Mesothelial cell of epicardium (in vitro differentiated cells): ENCODE results near the gene SIK3. TPM values are rescaled to one million over a fixed set of nuclear protein-coding genes. Genes with fewer than 3 reads are reported as not detected.

Experiments
- DNase-seq, 2 experiments: peaks; one replicate each; pipeline ENCODE4 v3.0.0; 2021; ENCODE audit warnings: low spot score in 2 of 2; ENCODE audit not compliant: unreplicated experiment in 2 of 2
- H3K27ac Mint-ChIP-seq: 2 replicates; pipeline ENCODE4 v1.8.0; 2021; ENCODE audit warnings: mixed read lengths
- H3K27me3 Mint-ChIP-seq: 2 replicates; pipeline ENCODE4 v1.8.0; 2021; ENCODE audit warnings: low read depth, mixed read lengths
- H3K36me3 Mint-ChIP-seq: 2 replicates; pipeline ENCODE4 v1.8.0; 2021; ENCODE audit warnings: mixed read lengths
- H3K4me1 Mint-ChIP-seq: 2 replicates; pipeline ENCODE4 v1.8.0; 2021; ENCODE audit warnings: mixed read lengths
- H3K4me3 Mint-ChIP-seq: 2 replicates; pipeline ENCODE4 v1.8.0; 2021; ENCODE audit warnings: mild to moderate bottlenecking, moderate library complexity, mixed read lengths
- H3K9me3 Mint-ChIP-seq: 2 replicates; pipeline ENCODE4 v1.8.0; 2021; ENCODE audit warnings: mixed read lengths
- total RNA-seq: library from RNA; stranded (reverse); gene quantifications from 3 replicates; pipeline ENCODE4 v1.2.1, GENCODE V29; 2021
- TF ChIP-seq, protein P1 (sequence below): fragments of 200-600 bp; sonication (generic); IDR thresholded peaks from one replicate; pipeline ENCODE4 v1.5.0; 2021; ENCODE audit warnings: antibody characterized with exemption; ENCODE audit not compliant: unreplicated experiment

The SIK3 gene
- total RNA-seq, 1 donor from 2014 or later, result 35.6 TPM

DNA sequence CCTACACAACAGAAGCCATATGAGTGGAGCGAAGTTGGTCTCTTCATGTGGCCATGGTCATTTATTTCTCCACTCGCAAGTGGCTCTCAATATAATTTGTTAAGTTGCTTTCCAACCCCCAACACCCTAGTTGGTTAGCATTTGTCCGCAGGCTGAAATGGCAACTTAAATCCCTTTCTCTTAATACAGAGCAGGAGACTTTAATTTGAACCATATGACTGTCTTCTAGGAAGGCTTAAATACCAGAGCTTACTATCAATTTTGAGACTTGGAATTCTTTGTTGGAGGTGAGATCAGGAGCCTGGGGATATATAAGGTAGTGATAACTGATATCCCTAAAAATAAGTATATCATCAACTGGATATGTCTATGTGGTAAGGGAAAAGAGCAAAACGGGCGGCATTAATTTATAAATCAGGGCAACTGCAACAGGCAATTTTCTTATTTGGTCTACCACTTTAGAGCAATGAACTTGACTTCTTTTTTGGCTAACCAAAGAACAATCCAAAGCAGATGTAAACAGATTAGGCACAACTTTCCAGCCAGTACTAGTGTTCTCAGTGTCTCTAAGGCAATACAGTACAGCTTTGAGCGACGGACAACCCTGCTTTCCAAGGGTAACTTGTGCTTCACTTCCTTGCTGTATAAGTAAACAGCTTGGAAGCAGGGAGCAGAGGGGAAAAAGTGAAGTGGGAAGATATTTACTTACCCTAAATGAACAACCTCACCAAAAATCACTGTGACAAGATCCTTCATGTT is 186.1 kb downstream of the SIK3 start:
- H3K4me3 Mint-ChIP-seq, result no peak overlapping the region
- TF ChIP-seq, protein P1, sequence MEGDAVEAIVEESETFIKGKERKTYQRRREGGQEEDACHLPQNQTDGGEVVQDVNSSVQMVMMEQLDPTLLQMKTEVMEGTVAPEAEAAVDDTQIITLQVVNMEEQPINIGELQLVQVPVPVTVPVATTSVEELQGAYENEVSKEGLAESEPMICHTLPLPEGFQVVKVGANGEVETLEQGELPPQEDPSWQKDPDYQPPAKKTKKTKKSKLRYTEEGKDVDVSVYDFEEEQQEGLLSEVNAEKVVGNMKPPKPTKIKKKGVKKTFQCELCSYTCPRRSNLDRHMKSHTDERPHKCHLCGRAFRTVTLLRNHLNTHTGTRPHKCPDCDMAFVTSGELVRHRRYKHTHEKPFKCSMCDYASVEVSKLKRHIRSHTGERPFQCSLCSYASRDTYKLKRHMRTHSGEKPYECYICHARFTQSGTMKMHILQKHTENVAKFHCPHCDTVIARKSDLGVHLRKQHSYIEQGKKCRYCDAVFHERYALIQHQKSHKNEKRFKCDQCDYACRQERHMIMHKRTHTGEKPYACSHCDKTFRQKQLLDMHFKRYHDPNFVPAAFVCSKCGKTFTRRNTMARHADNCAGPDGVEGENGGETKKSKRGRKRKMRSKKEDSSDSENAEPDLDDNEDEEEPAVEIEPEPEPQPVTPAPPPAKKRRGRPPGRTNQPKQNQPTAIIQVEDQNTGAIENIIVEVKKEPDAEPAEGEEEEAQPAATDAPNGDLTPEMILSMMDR, result no peak
- H3K9me3 Mint-ChIP-seq, result no peaks in the 10 kb centered on the region
- H3K36me3 Mint-ChIP-seq, result no peaks in the 10 kb centered on the region
- H3K27ac Mint-ChIP-seq, result peak overlapping the region; percentile 31
- no peaks in the 10 kb centered on the region for H3K27me3 Mint-ChIP-seq
- no peak for DNase-seq
- H3K4me1 Mint-ChIP-seq, result peaks cover 27% of the 10 kb centered on the region

DNA sequence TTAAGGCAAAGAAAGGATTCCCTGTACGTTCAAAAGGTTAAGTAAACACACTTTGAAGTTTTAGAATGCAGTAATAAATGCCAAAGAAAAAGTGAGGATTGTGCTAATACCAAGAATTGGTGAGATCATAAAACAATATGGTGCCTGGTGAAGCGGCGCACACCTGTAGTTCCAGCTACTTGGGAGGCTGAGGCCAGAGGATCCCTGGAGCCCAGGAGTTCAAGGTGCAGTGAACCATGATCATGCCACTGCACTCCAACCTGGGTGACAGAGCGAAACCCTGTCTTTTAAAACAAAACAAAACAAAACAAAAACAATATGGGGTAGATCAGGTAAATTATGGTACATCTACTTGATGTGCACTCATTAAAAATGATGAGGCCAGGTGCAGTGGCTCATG is 187.4 kb downstream of the SIK3 start:
- H3K27ac Mint-ChIP-seq, result peak overlapping the region; percentile 36
- peaks cover 27% of the 10 kb centered on the region for H3K4me1 Mint-ChIP-seq
- H3K36me3 Mint-ChIP-seq, result no peaks in the 10 kb centered on the region

DNA sequence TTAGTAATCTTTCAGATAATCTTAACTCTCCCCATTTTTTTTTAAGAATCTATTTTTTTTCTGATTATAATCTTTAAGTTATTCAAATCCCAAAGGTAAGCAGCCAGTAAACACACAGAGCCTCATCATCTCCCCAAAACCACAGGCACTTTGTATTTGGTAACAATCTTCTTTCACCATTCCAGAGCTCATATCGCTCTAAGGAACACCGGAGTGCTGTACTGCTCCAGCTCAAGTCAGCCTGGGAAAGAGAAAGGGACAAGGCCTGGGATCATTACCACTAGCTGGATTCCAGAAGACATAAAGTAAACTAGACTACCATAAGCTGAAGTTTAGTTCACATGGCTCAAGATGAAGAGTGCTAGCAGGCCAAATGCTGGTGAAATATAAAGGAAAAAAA is 187.8 kb downstream of the SIK3 start:
- no peak for DNase-seq
- TF ChIP-seq, protein P1, result no peak
- Mint-ChIP-seq H3K4me1 (peaks cover 27% of the 10 kb centered on the region), H3K9me3 (no peaks in the 10 kb centered on the region), H3K27me3 (no peaks in the 10 kb centered on the region), H3K36me3 (no peaks in the 10 kb centered on the region), H3K4me3 (no peak overlapping the region), H3K27ac (peak overlapping the region; percentile 36)

More for the DNA sequence above, 187.4 kb downstream of the SIK3 start:
- Mint-ChIP-seq H3K4me3 (no peak overlapping the region), H3K27me3 (no peaks in the 10 kb centered on the region), H3K9me3 (no peaks in the 10 kb centered on the region)
- no peak for DNase-seq
- TF ChIP-seq, protein P1, result no peak

DNA sequence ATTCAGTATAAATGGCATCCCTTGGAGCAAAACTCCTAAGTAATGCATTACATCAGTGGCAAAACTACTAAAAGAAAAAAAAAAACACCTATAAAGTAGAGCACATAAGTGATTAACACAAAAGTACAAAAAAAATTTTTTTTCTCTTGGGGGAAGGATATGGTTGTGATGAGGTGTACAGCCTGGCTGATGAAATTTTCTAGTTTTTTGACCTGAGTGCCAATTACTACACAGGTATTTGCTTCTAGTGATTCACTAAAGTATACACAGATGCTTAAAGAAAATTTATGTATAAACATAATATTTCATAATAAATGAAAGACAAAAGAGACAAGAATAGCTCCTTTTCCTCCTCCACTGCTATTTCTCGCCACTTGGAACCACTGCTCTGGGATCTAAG is 189.0 kb downstream of the SIK3 start:
- no peaks in the 10 kb centered on the region for H3K9me3 Mint-ChIP-seq
- H3K4me3 Mint-ChIP-seq, result no peak overlapping the region
- TF ChIP-seq, protein P1, result no peak
- no peak overlapping the region for H3K27ac Mint-ChIP-seq
- H3K36me3 Mint-ChIP-seq, result no peaks in the 10 kb centered on the region
- no peak for DNase-seq
- peaks cover 27% of the 10 kb centered on the region for H3K4me1 Mint-ChIP-seq
- no peaks in the 10 kb centered on the region for H3K27me3 Mint-ChIP-seq

DNA sequence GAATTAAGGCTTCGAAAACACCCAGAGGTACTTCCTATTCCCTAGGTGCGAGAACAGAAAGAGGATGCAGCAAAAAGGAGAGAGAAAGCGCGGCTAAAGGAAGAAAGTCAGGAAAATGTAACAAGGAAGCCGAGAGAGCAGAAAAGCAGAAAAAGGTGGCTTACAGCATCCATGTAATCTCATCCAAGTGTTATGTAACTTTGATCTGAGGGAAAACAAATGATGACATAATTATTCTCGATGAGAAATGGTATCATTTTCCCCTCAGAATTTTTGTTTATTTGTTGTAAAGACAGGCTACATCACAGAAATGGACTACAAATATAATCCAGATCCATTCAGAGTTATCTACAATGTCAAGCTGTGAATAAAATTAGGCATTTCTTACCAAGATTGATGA is 191.7 kb downstream of the SIK3 start:
- no peaks in the 10 kb centered on the region for H3K9me3 Mint-ChIP-seq
- no peak overlapping the region for H3K4me3 Mint-ChIP-seq
- no peaks in the 10 kb centered on the region for H3K27me3 Mint-ChIP-seq
- DNase-seq, result no peak
- H3K27ac Mint-ChIP-seq, result no peak overlapping the region
- peaks cover 3% of the 10 kb centered on the region for H3K36me3 Mint-ChIP-seq
- TF ChIP-seq, protein P1, result no peak
- H3K4me1 Mint-ChIP-seq, result peaks cover 9% of the 10 kb centered on the region

DNA sequence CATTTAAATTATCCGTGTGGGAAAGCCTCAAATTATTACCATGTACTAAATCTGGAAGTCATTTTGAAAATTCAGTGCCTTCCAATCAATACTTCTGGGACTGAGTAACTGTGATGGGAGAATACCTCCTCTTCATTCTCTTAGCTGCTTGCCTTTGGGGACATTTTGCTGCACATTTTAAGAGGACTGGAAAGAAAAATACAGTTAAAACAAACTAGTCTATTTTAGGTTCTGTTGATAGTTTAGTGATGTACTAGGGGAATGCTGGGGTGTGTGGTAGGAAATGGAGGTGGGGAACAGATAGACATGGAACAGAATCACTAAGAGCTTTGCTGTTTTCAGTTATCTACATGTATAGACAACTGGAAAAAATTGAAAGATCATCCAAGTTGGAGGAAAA is 195.1 kb downstream of the SIK3 start:
- DNase-seq, result no peak
- TF ChIP-seq, protein P1, result no peak
- Mint-ChIP-seq H3K27ac (no peak overlapping the region), H3K36me3 (peaks cover 14% of the 10 kb centered on the region), H3K27me3 (no peaks in the 10 kb centered on the region), H3K9me3 (peaks cover 11% of the 10 kb centered on the region), H3K4me1 (no peaks in the 10 kb centered on the region), H3K4me3 (no peak overlapping the region)
